Loucy (cell line): ENCODE data around the gene XCL1.

Source experiments
- EZH2phosphoT487 ChIP-seq: fragments of 200-600 bp; IDR thresholded peaks from 2 replicates; pipeline ENCODE4 v1.6.1; 2018; ENCODE audit warnings: antibody characterized with exemption, mild to moderate bottlenecking, moderate library complexity, borderline replicate concordance
- TF ChIP-seq, protein P1 (sequence below): fragments of 200-600 bp; sonication (generic); conservative IDR thresholded peaks from 2 replicates; pipeline ENCODE4 v1.5.1; 2014; ENCODE audit warnings: mild to moderate bottlenecking, antibody characterized with exemption, low read length

GRCh38 chr1:168628807-168629206 lies 52.4 kb downstream of the XCL1 start:
- TF ChIP-seq, protein P1, sequence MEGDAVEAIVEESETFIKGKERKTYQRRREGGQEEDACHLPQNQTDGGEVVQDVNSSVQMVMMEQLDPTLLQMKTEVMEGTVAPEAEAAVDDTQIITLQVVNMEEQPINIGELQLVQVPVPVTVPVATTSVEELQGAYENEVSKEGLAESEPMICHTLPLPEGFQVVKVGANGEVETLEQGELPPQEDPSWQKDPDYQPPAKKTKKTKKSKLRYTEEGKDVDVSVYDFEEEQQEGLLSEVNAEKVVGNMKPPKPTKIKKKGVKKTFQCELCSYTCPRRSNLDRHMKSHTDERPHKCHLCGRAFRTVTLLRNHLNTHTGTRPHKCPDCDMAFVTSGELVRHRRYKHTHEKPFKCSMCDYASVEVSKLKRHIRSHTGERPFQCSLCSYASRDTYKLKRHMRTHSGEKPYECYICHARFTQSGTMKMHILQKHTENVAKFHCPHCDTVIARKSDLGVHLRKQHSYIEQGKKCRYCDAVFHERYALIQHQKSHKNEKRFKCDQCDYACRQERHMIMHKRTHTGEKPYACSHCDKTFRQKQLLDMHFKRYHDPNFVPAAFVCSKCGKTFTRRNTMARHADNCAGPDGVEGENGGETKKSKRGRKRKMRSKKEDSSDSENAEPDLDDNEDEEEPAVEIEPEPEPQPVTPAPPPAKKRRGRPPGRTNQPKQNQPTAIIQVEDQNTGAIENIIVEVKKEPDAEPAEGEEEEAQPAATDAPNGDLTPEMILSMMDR, result no peak
- no peak for TF ChIP-seq EZH2phosphoT487
